Subcutaneous abdominal adipose tissue (tissue), 5 donors: ENCODE results near the gene USP36.

Experiments
- H3K27ac ChIP-seq: one replicate; pipeline ENCODE4 v1.7.0; 2013; ENCODE audit warnings: low read depth, mild to moderate bottlenecking, inconsistent platforms, low read length, moderate library complexity
- H3K27me3 ChIP-seq, 5 donors: one replicate each; pipeline ENCODE4 v1.7.0; 2013; ENCODE audit warnings: low read length in 5 of 5, inconsistent platforms in 1 of 5; ENCODE audit not compliant: control insufficient read depth in 5 of 5, insufficient read depth in 4 of 5
- H3K36me3 ChIP-seq, 5 donors: one replicate each; pipeline ENCODE4 v1.7.0; 2013; ENCODE audit warnings: low read length in 5 of 5; ENCODE audit not compliant: control insufficient read depth in 5 of 5, insufficient read depth in 5 of 5
- H3K4me1 ChIP-seq, 5 donors: one replicate each; pipeline ENCODE4 v1.7.0; 2013; ENCODE audit warnings: low read length in 5 of 5, mild to moderate bottlenecking in 3 of 5, moderate library complexity in 1 of 5; ENCODE audit not compliant: control insufficient read depth in 5 of 5, insufficient read depth in 5 of 5
- H3K4me3 ChIP-seq, 5 donors: one replicate each; pipeline ENCODE4 v1.7.0; 2013; ENCODE audit warnings: low read length in 5 of 5, low read depth in 1 of 5
- H3K9ac ChIP-seq, 5 donors: one replicate each; pipeline ENCODE4 v1.7.0; 2013; ENCODE audit warnings: low read length in 5 of 5, mild to moderate bottlenecking in 4 of 5, moderate library complexity in 3 of 5
- H3K9me3 ChIP-seq, 5 donors: one replicate each; pipeline ENCODE4 v1.7.0; 2013; ENCODE audit warnings: low read length in 5 of 5; ENCODE audit not compliant: control insufficient read depth in 5 of 5
- donor health status: healthy.
- donor health status: healthy.
- donor health status: healthy.
- donor health status: healthy.
- donor health status: healthy.

USP36 gene

GRCh38 chr17:78857266-78857665, 16.7 kb upstream of the USP36 start:
- peaks cover 0 to 10% (median 3%) of the 10 kb centered on the region in 5 donors for H3K4me1 ChIP-seq
- no peaks in the 10 kb centered on the region for H3K9me3 ChIP-seq
- no peak overlapping the region for H3K27ac ChIP-seq
- H3K27me3 ChIP-seq: no peaks in the 10 kb centered on the region
- no peak overlapping the region for H3K4me3 ChIP-seq
- H3K36me3 ChIP-seq: peaks cover 0 to 57% (median 49%) of the 10 kb centered on the region in 5 donors
- H3K9ac ChIP-seq: no peak overlapping the region

- H3K9ac ChIP-seq: no peak overlapping the region
- H3K4me3 ChIP-seq: no peak overlapping the region
- H3K4me1 ChIP-seq: no peaks in the 10 kb centered on the region
- no peak overlapping the region for H3K27ac ChIP-seq
- H3K36me3 ChIP-seq: peaks cover 0 to 57% (median 52%) of the 10 kb centered on the region in 5 donors
- H3K9me3 ChIP-seq: no peaks in the 10 kb centered on the region
- no peaks in the 10 kb centered on the region for H3K27me3 ChIP-seq
Observed at GRCh38 chr17:78855561-78856165, 15.0 kb upstream of the USP36 start.

DNA sequence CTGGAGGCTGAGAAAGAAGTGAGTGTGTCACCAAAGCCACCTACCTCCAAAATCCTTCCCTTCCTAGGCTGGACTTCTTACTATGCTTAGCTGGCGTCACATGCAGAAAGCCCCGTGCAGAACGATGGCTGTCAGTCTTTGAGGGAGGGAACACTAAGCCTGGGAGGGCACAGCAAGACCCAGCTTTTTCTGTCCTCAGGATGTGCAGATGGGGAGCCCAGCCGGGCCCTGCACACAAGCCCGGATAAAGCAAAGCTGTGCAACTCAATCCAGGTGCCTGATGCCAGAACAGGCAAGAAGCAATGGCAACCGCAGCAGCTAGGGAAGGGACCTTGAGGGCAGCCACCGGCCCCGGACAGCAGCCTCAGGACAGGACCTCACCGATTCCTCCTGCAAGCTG, 13.9 kb upstream of the USP36 start:
- Histone ChIP-seq H3K4me1 (no peaks in the 10 kb centered on the region), H3K9ac (no peak overlapping the region), H3K9me3 (no peaks in the 10 kb centered on the region), H3K4me3 (no peak overlapping the region), H3K36me3 (peaks cover 0 to 52% (median 46%) of the 10 kb centered on the region in 5 donors), H3K27ac (no peak overlapping the region), H3K27me3 (no peaks in the 10 kb centered on the region)

- Histone ChIP-seq H3K36me3 (peaks cover 0 to 52% (median 46%) of the 10 kb centered on the region in 5 donors), H3K4me1 (no peaks in the 10 kb centered on the region), H3K9me3 (no peaks in the 10 kb centered on the region), H3K27me3 (no peaks in the 10 kb centered on the region), H3K4me3 (no peak overlapping the region), H3K9ac (no peak overlapping the region), H3K27ac (no peak overlapping the region)
Observed at GRCh38 chr17:78853926-78854394, 13.3 kb upstream of the USP36 start.

- Histone ChIP-seq H3K4me3 (no peak overlapping the region), H3K4me1 (peaks cover 0 to 4% (median 0%) of the 10 kb centered on the region in 5 donors), H3K27ac (no peak overlapping the region), H3K9ac (no peak overlapping the region), H3K36me3 (peaks cover 0 to 52% (median 46%) of the 10 kb centered on the region in 5 donors), H3K27me3 (no peaks in the 10 kb centered on the region), H3K9me3 (no peaks in the 10 kb centered on the region)
Observed at GRCh38 chr17:78852709-78853121, 12.1 kb upstream of the USP36 start.

GRCh38 chr17:78849026-78849425, 8.4 kb upstream of the USP36 start:
- Histone ChIP-seq H3K4me1 (peaks cover 0 to 4% (median 2%) of the 10 kb centered on the region in 5 donors), H3K9me3 (no peaks in the 10 kb centered on the region), H3K27me3 (no peaks in the 10 kb centered on the region), H3K9ac (no peak overlapping the region), H3K36me3 (peaks cover 0 to 17% (median 12%) of the 10 kb centered on the region in 5 donors), H3K4me3 (no peak overlapping the region), H3K27ac (no peak overlapping the region)

- Histone ChIP-seq H3K9ac (no peak overlapping the region), H3K27ac (no peak overlapping the region), H3K4me3 (no peak overlapping the region), H3K4me1 (peaks cover 0 to 4% (median 2%) of the 10 kb centered on the region in 5 donors), H3K9me3 (no peaks in the 10 kb centered on the region), H3K27me3 (no peaks in the 10 kb centered on the region), H3K36me3 (peaks cover 0 to under 1% (median 0%) of the 10 kb centered on the region in 5 donors)
Observed at GRCh38 chr17:78847052-78847451, 6.4 kb upstream of the USP36 start.

DNA sequence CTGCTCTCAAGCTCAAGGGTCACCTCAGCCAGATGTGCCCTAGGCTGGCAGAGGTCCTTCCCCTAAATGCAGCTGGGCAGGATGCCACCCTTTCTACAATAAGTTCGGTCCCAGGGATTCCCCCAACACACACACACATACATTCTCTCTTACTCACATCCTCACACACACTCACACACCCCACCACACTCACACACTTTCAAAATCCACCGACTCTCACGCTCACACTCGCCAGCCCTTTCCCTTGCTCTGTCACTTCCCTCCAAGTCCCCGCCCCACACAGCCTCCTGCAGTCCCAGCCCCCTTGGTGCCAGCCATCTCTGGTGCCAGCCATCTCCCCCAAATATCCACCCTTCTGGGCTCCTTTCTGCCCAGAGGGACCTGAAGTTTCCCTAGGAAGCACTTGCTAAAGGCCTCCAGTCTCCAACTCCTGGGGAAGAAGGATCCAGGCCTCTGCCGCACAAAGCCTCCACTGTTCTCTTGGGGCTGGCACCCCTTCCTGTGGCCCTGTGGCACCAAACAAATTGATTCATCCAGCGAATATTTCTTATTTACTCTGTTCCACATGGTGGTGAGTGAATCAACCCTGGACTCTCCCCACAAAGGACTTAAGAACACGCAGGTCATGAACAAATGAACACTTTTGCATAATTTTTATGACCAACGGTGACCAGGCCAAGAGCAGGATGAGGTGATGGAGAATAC, 3.8 kb upstream of the USP36 start:
- Histone ChIP-seq H3K4me1 (peaks cover 2 to 18% (median 14%) of the 10 kb centered on the region in 5 donors), H3K27me3 (no peaks in the 10 kb centered on the region), H3K27ac (no peak overlapping the region), H3K4me3 (no peak overlapping the region), H3K36me3 (no peaks in the 10 kb centered on the region), H3K9ac (no peak overlapping the region), H3K9me3 (no peaks in the 10 kb centered on the region)

- H3K9ac ChIP-seq: no peak overlapping the region
- H3K27ac ChIP-seq: no peak overlapping the region
- no peaks in the 10 kb centered on the region for H3K27me3 ChIP-seq
- no peak overlapping the region for H3K4me3 ChIP-seq
- H3K4me1 ChIP-seq: peaks cover 4 to 27% (median 23%) of the 10 kb centered on the region in 5 donors
- H3K9me3 ChIP-seq: no peaks in the 10 kb centered on the region
- peaks cover 0 to under 1% (median 0%) of the 10 kb centered on the region in 5 donors for H3K36me3 ChIP-seq
Observed at GRCh38 chr17:78842881-78843565, 2.4 kb upstream of the USP36 start.

- Histone ChIP-seq H3K9ac (peak overlapping the region in 4 of 5 donors; percentile 86 to 90 (median 88)), H3K9me3 (no peaks in the 10 kb centered on the region), H3K4me3 (peak overlapping the region in 4 of 5 donors; percentile 76 to 87 (median 80)), H3K27ac (peak overlapping the region; percentile 96), H3K4me1 (peaks cover 4 to 27% (median 25%) of the 10 kb centered on the region in 5 donors), H3K36me3 (peaks cover 0 to 26% (median 23%) of the 10 kb centered on the region in 5 donors), H3K27me3 (no peaks in the 10 kb centered on the region)
Observed at GRCh38 chr17:78840530-78840779, 159 bp downstream of the USP36 start.
